Measurements from ENCODE around the gene CSTPP1. TPM values are rescaled to one million over a fixed set of nuclear protein-coding genes. Genes with fewer than 3 reads are reported as not detected.

Gene CSTPP1
- total and polyA plus RNA-seq, 2 of the 8 experiments (the other 6 are each of a cell fraction or from before 2014, with no cell fraction given), result 24.2 to 28.7 TPM

DNA sequence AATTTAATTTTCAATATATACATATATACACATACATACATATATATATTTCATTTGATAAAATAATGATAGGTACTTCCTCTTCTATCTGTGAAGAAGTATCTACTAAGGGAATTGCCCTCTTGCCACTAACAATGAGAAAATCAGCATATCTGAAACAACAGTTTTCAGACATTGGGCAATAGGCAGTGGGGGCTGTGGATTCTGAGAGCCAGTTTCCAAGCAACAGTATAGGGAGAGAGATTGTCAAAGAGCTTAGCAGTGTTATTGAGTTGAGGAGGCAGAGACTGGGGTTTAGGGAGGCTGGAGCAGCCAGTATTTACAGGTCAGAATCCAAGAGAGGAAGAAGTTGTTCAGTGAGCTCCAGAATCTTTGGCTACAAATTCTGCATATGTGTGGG is 120.8 kb downstream of the CSTPP1 start:
- FAIRE-seq, result no peak
- H2BK12ac ChIP-seq (ENCODE audit: low read depth, low read length), result no peak overlapping the region
- no peak overlapping the region for H3K23ac ChIP-seq (ENCODE audit: insufficient read length)
- H2BK15ac ChIP-seq (ENCODE audit: low read length), result no peak overlapping the region
- no peak overlapping the region for H3K18ac ChIP-seq (ENCODE audit: extremely low read depth, low read length)
- H3K23me2 ChIP-seq (ENCODE audit: low read depth, low read length), result no peaks in the 10 kb centered on the region
- no peaks in the 10 kb centered on the region for H4K20me1 ChIP-seq (replicated peaks in 1 of 2; ENCODE audit: control insufficient read depth in 1 of 2, insufficient read depth in 2 of 2, low read length in 2 of 2)
- CTCF ChIA-PET (ENCODE audit: partially characterized antibody), result no interaction called here
- no peak overlapping the region for H3K56ac ChIP-seq (replicated peaks; ENCODE audit: insufficient read length, low read depth, low read length)
- no peak overlapping the region for H4K8ac ChIP-seq (ENCODE audit: extremely low read depth, insufficient read depth, low read length)
- no peak for DNase-seq (ENCODE audit: low read depth in 1 of 2, low spot score in 2 of 2)
- no peak overlapping the region for H2AFZ ChIP-seq (ENCODE audit: low read length)
- H3K36me3 ChIP-seq (ENCODE audit: control insufficient read depth in 2 of 4, insufficient read depth in 4 of 4, low read length in 3 of 4), result no peaks in the 10 kb centered on the region
- POLR2A ChIA-PET (ENCODE audit: partially characterized antibody), result no interaction called here
- no peak overlapping the region for H2BK120ac ChIP-seq (replicated peaks; ENCODE audit: low read depth, low read length)
- no peak overlapping the region for H3K9ac ChIP-seq (replicated peaks in 1 of 4; ENCODE audit: extremely low read depth in 1 of 4, low read depth in 3 of 4, low read length in 3 of 4)
- H3K27me3 ChIP-seq (replicated peaks in 1 of 4; ENCODE audit: control insufficient read depth in 3 of 4, extremely low read depth in 1 of 4, insufficient read depth in 3 of 4, low read length in 3 of 4), result no peaks in the 10 kb centered on the region
- no peaks in the 10 kb centered on the region for H3K79me2 ChIP-seq (ENCODE audit: control insufficient read depth in 1 of 2, insufficient read depth in 2 of 2, low read length in 2 of 2)
- H3K4ac ChIP-seq (replicated peaks; ENCODE audit: insufficient read length, low read depth, low read length), result no peak overlapping the region
- no peak overlapping the region for H4K91ac ChIP-seq (replicated peaks; ENCODE audit: insufficient read length, low read length)
- no peaks in the 10 kb centered on the region for H3K79me1 ChIP-seq (ENCODE audit: low read depth, low read length)
- TF ChIP-seq POLR2AphosphoS5 (IDR thresholded peaks at IDR 0.05; ENCODE audit: low read depth, low read length), result no peak
- TF ChIP-seq CEBPB (IDR thresholded peaks at IDR 0.05; ENCODE audit: low read depth, low read length), result peak; percentile 92
- TF ChIP-seq BRCA1 (IDR thresholded peaks at IDR 0.05; ENCODE audit: low read depth, low read length), result no peak
- TF ChIP-seq TAF1 (IDR thresholded peaks at IDR 0.05; ENCODE audit: low read depth, low read length), result no peak
- H2BK20ac ChIP-seq (ENCODE audit: low read length), result no peak overlapping the region
- no peak overlapping the region for H3K4me2 ChIP-seq (ENCODE audit: insufficient read depth in 1 of 2, low read depth in 2 of 2, low read length in 2 of 2)
- H4K5ac ChIP-seq (ENCODE audit: insufficient read length, low read depth, low read length), result no peak overlapping the region
- no peak overlapping the region for H2AK5ac ChIP-seq (ENCODE audit: low read depth, low read length)
- no peak overlapping the region for H3K27ac ChIP-seq (ENCODE audit: low read depth, low read length)
- H3K14ac ChIP-seq (ENCODE audit: insufficient read length), result no peak overlapping the region
- no peaks in the 10 kb centered on the region for H3K9me3 ChIP-seq (ENCODE audit: insufficient read depth in 2 of 2, low read depth in 1 of 2, low read length in 1 of 2)
- H3K4me1 ChIP-seq (replicated peaks in 1 of 4; ENCODE audit: control insufficient read depth in 3 of 4, insufficient read depth in 4 of 4, low read length in 3 of 4), result peaks cover 0 to 9% (median 7%) of the 10 kb centered on the region in 4 experiments; a peak in 5 of 7 replicates
- no peak overlapping the region for H2BK5ac ChIP-seq (ENCODE audit: low read depth, low read length)
- H3K4me3 ChIP-seq (ENCODE audit: extremely low read depth in 1 of 4, insufficient read depth in 2 of 4, low read depth in 3 of 4, low read length in 4 of 4), result no peak overlapping the region
